Hepatic stellate cell (primary cell): Measurements from ENCODE around the gene C3orf38.
"Not testable (repeated sequence)": the region's sequence is repeated elsewhere in the genome, so short reads cannot be mapped to it uniquely, and the experiment has no call there.

Experiments used
- DNase-seq: peaks from one replicate; pipeline ENCODE4 v3.0.0; 2011; ENCODE audit warnings: low spot score

Gene C3orf38

GRCh38 chr3:88152841-88153240 is 3.1 kb downstream of the C3orf38 start:
- no peak for DNase-seq

- DNase-seq: no peak
These were observed 16.7 kb downstream of the C3orf38 start for GRCh38 chr3:88166419-88166971.

GRCh38 chr3:88167173-88167572 is 17.4 kb downstream of the C3orf38 start:
- DNase-seq: no peak

- no peak for DNase-seq
These were observed 17.9 kb downstream of the C3orf38 start for GRCh38 chr3:88167704-88168103.

DNA sequence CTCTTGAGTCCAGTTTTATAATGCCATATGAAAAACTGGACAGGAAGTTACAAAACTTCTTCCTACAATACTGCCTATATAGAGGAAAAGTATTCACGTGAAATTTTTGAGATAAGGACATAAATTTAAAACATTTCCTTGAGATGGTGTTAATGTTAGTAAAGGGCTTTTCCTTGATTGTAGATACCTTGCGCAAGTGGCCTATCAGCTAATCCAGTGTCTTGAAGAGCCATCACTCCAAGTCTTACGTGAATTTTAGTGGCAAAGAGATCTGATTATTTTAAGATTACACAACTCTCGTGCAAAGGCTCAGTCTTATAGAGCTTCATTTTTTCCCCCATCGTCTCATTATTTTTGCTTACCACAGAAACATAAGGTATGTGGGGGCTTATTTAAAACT is 18.4 kb downstream of the C3orf38 start:
- no peak for DNase-seq

DNA sequence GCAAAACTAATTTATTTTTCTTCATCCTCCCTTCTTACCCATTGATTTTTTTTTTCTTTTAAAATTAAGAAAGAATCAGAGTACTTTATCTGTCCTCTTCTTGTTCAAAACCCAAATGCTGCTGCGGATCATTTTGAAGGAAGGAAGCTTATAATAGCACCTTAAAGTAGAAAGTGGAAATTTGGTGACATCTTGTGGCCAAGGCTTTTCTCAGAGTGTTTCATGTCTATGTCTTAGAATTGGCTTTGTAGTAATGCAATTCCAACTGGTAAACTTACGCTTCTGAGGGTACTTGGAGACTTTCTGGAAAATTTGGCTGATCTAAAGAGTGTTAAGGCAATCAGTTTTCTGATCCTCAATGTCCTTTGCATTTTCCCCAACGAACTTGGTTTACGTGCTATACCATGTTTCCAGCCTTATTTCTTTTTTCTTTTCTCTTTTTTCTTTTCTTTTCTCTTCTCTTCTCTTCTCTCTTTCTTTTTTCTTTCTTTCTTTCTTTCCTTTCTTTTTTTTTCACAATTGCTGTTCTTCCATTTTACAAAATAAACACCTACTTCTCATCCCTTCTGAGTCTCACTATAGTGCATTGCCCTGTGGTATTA is 30.7 kb downstream of the C3orf38 start:
- DNase-seq: peak; percentile 19

DNA sequence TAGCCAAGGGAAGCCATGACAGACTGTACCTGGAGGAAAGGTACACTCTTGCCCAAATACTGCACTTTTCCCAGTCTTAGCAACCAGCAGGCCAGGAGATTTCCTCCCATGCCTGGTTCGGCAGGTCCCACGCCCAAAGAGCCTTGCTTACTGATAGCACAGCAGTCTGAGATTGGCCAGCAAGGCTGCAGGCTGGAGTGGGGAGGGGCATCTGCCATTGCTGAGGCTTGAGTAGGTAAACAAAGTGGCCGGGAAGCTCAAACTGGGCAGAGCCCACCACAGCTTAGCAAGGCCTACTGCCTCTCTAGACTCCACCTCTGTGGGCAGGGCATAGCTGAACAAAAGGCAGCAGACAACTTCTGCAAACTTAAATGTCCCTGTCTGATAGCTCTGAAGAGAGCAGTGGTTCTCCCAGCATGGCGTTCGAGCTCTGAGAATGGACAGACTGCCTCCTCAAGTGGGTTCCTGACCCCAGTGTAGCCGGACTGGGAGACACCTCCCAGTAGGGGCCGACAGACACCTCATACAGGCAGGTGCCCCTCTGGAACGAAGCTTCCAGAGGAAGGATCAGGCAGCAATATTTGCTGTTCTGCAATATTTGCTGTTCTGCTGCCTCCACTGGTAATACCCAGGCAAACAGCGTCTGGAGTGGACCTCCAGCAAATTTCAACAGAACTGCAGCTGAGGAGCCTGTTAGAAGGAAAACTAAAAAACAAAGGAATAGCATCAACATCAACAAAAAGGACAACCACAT is 32.6 kb downstream of the C3orf38 start:
- not testable (repeated sequence) for DNase-seq

DNA sequence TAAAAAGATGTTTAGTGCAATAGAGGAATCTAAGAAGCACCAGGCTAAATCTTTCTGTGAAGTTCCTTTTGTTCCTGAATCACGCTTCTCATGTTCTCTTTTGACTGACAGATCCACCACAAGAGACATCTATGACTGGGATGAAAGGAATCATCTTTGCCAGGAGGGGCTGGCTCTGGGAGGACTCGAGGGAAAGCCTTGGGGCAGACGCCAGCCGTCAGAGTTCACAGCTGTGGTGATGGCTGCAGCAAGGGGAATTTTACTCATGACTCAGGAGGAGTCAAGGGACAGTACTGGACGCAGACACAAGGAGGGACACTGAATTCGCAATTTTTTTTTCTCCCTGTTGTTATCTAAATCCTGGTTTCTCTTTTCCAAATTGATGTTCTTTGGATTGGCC is 38.7 kb downstream of the C3orf38 start:
- peak; percentile 8 for DNase-seq

- no peak for DNase-seq
These were observed 39.6 kb downstream of the C3orf38 start for GRCh38 chr3:88189361-88189810.

- no peak for DNase-seq
These were observed 42.2 kb downstream of the C3orf38 start for GRCh38 chr3:88191872-88192409.

DNA sequence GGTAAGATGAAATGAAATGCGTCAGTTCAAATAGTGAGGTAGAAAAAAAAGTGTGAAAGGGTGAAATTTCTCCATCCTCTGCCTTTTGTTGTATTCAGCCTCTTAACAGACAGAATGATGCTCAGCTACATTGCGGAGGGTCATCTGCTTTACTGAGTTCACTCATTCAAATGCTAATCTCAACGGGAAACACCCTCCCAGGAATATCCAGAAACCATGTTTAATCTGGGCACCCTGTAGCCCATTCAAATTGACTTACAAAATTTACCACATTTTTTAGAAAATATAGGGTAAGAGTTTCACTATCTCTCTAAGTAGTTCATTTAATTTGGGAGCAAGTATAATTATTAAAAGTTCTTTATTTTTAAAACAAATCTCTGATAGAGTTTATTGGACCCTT is 42.9 kb downstream of the C3orf38 start:
- DNase-seq: no peak

GRCh38 chr3:88195951-88196434 is 46.2 kb downstream of the C3orf38 start:
- DNase-seq: no peak

DNA sequence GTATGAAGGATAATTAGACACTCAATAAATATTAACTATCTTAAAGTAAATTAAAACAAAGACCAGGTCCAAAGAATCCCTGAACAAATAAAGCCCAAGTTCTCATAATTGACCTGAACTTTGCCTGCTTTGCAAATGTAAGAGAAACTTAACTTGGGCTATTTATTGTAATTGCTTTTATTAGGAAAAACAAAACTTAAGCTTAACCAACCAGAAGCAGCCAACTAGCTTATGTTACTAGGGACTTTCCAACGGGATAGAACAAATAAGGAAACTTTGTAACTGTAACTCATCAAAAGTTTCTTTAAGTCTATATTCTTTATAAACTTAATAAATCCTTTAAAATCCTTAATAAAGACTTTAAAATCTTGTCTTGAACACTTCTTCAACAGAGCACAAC is 48.4 kb downstream of the C3orf38 start:
- no peak for DNase-seq

DNA sequence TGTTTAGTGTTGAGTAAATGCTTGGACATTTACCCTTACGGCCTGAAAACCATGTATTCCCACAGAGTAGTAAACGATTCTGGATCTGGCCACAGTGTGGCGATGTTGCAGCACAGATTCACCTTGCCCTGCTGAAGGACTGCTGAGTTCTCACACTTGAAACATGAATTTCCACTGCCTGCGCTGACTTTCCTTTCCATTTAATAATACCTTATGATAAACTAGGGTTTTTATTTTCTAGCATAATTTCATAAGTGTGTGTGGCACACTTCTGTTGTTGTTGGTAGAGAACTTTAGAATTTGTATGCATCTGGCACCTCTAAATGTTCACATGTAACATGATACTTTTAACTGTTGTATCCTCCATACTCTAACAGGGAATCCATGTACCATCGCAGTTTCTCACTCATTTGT is 53.9 kb downstream of the C3orf38 start:
- DNase-seq: peak; percentile 57
